IPS-11a (cell line): ENCODE results near the gene SPATA31D3.
"Not testable (repeated sequence)": the region's sequence is repeated elsewhere in the genome, so short reads cannot be mapped to it uniquely, and the experiment has no call there.

Experiments used
- H3K4me3 ChIP-seq: one replicate; pipeline ENCODE4 v1.5.1; 2013; ENCODE audit warnings: low read depth, low read length, control low read depth

Gene SPATA31D3

DNA sequence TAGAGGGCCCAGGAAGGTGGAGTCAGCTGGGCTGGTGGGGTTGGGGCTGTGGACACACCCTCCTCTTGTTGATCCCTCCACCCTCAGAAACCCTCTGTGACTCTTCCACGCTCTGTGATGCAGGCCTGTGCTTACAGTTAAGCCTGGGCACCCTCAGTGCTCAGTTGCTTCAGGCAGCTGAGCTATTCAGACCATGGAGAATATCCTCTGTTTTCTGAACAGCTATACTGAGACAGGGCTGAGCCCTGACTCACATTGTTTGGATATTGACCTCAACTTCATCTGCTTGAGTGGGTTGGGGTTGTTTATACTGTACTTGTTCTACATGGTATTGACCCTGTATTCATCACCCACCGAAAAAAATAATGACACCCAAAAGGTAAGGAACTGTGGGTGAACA lies at the start of gene SPATA31D3:
SPATA31D3 (plus strand) TSS at position 108 of the 400 bp plus-strand sequence; CDS start at position 194, 86 bp downstream.
- not testable (repeated sequence) for H3K4me3 ChIP-seq

DNA sequence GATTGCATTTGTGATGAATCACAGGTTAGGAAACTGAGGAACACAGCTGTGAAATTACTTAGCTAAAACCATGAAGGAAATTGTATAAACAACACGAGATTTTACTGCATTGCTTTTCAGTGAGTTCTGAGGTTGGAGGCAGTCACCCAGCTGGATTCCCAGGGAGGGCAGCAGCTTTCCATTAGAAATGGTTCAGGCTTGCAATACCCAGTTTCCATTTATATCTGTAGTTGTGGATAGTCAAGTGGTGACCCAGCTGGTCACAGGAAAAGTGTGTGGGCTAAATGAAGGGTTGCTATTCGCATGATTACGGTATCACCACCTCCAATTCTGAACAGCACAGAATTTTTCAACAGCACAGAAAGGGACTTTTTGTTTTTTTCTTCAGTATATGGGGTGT lies 49.4 kb upstream of the SPATA31D3 start:
- H3K4me3 ChIP-seq = no peak overlapping the region

DNA sequence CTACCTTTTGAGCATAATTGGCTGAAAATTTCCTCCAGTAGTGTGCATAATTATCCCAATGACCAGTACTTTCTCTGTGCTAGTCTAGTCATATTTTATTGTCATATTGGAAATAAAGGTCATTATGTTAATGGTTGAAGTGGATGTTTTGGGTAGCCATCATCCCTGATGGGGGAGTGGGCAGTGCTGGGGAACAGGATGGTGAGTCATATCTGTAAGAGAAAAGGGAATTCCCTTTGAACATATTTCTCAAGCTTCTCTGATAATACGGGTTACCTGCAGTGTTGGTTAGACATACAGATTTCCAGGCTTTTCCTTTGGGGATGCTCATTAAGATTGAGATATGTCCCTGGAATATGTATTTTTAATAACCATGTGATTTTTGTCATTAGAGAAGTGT lies 48.4 kb upstream of the SPATA31D3 start:
- H3K4me3 ChIP-seq = no peak overlapping the region

DNA sequence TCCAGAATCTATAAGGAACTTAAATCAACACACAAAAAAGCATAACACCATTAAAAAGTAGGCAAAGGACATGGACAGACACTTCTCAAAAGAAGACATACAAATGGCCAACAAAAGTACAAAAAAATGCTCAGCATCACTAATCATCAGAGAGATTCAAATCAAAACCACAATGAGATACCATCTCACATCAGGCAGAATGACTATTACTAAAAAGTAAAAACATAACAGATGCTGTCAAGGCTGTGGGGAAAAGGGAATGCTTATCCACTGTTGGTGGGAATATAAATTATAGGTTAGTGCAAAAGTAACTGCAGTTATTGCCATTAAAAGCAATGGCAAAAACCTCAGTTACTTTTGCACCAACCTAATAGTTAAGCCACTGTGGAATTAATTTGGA lies 47.2 kb upstream of the SPATA31D3 start:
- no peak overlapping the region for H3K4me3 ChIP-seq

DNA sequence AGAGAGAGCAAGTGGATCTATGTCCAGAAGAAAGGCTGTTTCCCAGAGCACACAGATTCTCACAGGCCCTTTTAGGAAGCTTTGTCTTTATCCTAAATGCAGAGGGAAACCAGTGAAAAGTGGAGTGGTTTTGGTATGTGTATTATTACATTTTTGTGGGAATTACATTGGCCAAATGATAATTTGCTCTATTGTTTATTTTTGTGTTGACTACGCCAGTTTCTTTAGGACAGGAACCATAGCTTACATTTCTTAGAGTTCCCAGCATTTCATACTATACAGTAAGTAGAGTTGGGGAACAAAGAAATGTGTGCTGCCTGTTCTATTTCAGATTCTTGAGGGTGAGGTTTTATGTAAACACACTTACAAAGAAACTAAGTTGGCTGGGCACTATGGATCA lies 44.4 kb upstream of the SPATA31D3 start:
- H3K4me3 ChIP-seq = no peak overlapping the region

DNA sequence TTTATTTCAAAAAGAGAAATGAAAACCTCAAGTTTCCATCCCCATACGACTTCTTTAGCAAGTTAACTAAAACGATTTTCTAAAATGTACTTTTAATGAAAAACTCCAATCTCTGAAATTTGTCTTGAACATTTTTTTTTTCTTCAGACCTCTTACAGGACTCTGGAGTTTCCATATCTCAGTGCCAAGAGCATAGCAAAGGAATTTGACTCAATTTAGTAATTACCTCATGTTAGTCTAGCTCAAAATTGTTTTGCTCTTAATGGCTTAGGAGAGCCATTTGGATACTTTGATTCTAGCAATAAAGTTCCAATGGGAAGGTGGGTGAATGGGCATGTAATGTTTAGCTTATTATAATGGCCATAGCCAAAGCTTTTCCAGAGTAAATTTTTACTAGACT lies 41.1 kb upstream of the SPATA31D3 start:
- no peak overlapping the region for H3K4me3 ChIP-seq

DNA sequence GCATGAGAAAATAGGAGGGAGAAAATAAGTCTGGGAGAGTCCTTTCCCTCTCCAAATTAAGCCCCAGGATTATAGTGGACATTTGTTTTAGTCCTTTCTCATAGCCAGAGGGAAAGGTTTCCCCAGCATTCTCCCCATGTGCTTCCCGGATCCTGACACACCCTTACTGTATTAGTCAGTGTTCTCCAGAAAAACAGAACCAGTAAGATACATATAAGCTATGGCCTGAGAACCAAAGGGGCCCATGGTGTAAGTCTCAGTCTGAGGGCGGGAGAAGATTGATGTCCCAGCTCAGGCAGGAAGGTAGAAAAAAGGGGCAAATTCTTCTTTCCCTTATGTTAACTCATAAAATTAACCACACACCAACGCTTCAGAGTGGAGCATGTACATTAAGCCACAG lies 40.7 kb upstream of the SPATA31D3 start:
- H3K4me3 ChIP-seq = no peak overlapping the region

DNA sequence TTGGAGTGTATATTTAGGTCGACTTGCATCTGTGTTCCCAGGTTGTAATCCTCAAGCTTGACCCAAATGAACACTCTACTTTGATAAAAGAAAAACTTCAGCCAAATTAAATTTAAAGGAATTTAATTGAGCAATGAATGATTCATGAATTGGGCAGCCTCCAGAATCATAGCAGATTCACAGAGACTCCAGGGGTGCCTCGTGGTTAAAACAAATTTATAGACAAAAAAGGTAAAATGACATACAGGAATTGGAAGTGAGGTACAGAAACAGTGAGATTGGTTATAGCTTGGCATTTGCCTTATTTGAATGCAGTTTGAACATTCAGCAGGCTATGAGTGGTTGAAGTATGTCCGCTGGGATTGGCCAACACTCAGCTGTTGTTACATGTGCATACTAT lies 36.6 kb upstream of the SPATA31D3 start:
- no peak overlapping the region for H3K4me3 ChIP-seq

DNA sequence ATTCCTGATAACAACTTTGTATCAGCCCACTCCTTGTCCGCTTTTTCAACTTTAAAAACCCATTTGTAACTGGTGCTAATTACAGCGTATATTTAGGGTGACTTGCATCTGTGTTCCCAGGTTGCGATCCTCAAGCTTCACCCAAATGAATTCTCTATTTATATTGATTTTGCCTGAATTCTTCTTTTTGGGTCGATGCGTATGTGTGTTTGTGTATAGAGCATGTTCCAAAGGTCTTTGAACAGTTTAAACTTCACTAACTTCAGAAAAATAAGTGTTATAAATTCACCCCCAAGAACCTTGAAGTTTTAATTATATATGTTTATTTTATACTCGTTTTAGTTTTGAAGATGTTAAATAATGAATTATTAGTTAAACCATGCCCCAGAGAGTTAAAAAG lies 31.2 kb upstream of the SPATA31D3 start:
- no peak overlapping the region for H3K4me3 ChIP-seq

DNA sequence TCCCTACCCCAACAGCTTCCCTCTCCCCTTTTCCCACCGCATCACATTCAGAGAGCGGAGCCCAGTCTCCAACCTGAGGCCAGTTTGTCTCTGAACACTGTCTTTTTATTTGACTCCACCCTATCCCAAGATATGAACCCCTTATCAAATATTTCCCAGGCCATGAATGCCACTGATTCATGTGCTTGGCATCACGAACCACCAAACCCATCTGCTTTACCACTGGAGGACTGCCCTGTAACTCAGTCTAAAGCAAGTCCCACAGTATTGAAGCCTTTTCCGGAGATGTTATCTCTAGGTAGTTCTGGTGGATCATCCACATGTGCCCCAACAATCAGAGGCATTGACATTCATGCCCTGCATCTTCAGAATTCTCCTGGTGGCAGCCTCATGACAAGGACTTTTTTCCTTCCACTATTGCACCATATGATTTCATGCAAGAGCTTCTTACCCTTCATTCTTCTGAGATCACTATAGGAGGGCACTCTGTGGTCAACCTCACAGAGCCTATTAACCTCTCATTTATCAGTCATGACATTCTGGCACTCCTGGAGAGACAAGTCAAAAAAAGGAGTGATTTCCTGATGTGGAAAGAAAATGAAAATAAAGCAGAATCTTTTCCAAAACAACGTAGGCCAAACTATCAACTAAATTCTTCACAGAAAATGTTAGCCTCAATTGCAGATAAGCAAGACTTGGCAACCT lies 27.3 kb upstream of the SPATA31D3 start:
- no peak overlapping the region for H3K4me3 ChIP-seq

DNA sequence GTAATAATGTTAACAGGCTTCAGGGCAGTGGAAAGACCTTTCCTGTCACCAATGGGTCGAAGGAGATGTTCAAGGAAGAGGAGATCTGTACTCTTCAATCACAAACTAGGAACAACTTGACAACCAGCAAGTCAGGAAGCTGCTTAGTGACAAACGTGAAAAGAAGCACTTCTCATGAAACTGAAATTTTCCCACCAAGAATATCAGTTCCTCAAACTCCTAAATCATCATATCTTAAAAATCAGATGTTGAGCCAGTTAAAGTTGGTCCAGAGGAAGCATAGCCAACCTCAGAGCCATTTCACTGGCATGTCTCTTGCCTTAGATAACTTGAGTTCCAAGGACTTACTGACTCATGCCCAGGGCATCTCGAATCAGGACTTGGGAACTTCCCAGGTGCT lies 24.8 kb upstream of the SPATA31D3 start:
- H3K4me3 ChIP-seq = not testable (repeated sequence)

DNA sequence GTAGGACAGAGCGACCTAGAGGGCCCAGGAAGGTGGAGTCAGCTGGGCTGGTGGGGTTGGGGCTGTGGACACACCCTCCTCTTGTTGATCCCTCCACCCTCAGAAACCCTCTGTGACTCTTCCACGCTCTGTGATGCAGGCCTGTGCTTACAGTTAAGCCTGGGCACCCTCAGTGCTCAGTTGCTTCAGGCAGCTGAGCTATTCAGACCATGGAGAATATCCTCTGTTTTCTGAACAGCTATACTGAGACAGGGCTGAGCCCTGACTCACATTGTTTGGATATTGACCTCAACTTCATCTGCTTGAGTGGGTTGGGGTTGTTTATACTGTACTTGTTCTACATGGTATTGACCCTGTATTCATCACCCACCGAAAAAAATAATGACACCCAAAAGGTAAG lies 15.0 kb upstream of the SPATA31D3 start, which contains the start of gene SPATA31D4:
SPATA31D4 (plus strand) TSS at position 124 of the 400 bp plus-strand sequence; CDS start at position 210, 86 bp downstream.
- not testable (repeated sequence) for H3K4me3 ChIP-seq

DNA sequence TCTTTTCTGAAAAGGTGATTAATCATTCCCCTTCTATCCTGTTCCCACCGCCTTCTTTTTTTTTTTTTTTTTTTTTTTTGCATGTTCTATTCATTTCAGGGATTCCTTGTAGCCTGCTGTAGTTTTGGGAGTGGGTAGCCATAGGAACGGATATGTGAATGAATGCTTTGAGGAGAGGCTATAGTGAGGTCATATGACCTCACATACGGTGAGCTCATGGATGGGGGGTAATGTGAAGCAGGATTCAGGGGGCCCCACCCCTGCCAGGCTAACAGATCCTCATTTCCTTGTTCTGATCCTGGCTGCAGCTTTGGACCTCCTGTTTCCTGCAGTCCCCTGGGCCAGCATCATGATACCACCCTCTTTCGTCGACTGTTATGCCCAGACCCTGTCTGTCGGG lies 13.2 kb upstream of the SPATA31D3 start:
- H3K4me3 ChIP-seq = not testable (repeated sequence)

DNA sequence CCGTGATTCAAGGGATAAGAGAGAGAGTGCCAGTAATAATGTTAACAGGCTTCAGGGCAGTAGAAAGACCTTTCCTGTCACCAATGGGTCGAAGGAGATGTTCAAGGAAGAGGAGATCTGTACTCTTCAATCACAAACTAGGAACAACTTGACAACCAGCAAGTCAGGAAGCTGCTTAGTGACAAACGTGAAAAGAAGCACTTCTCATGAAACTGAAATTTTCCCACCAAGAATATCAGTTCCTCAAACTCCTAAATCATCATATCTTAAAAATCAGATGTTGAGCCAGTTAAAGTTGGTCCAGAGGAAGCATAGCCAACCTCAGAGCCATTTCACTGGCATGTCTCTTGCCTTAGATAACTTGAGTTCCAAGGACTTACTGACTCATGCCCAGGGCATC lies 9.8 kb upstream of the SPATA31D3 start:
- not testable (repeated sequence) for H3K4me3 ChIP-seq

DNA sequence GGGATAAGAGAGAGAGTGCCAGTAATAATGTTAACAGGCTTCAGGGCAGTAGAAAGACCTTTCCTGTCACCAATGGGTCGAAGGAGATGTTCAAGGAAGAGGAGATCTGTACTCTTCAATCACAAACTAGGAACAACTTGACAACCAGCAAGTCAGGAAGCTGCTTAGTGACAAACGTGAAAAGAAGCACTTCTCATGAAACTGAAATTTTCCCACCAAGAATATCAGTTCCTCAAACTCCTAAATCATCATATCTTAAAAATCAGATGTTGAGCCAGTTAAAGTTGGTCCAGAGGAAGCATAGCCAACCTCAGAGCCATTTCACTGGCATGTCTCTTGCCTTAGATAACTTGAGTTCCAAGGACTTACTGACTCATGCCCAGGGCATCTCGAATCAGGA lies 5.3 kb downstream of the SPATA31D3 start:
- not testable (repeated sequence) for H3K4me3 ChIP-seq

DNA sequence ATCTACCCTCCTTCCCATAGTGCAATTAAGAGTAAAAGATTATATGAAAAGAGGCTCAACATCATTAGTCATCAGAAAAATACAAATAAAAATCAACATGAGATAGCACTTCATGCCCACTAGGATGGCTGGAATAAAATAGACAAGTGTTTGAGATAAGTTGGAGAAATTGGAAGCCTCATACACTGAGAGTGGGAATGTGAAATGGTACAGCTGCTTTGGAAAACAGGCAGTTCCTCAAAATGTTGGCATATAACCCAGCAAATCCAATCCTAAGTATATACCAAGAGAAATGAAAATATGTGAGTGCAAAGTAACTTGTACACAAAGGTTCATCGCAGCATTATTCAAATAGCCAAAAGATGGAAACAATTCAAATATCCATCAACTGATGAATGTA lies 9.8 kb downstream of the SPATA31D3 start:
- H3K4me3 ChIP-seq = no peak overlapping the region

DNA sequence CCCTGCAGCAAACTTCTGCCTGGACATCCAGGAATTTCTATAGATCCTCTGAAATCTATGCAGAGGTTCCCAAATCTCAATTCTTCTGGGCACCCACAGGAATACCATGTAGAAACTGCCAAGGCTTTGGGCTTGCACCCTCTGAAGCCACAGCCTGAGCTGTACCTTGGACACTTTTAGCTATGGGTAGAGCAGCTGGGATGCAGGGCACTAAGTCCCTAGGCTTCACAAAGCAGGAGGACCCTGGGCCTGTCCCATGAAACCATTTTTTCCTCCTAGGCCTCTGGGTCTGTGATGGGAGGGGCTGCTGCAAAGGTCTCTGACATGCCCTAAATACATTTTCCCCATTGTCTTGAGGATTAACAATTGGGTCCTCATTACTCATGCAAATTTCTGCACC lies 12.3 kb downstream of the SPATA31D3 start:
- H3K4me3 ChIP-seq = no peak overlapping the region

DNA sequence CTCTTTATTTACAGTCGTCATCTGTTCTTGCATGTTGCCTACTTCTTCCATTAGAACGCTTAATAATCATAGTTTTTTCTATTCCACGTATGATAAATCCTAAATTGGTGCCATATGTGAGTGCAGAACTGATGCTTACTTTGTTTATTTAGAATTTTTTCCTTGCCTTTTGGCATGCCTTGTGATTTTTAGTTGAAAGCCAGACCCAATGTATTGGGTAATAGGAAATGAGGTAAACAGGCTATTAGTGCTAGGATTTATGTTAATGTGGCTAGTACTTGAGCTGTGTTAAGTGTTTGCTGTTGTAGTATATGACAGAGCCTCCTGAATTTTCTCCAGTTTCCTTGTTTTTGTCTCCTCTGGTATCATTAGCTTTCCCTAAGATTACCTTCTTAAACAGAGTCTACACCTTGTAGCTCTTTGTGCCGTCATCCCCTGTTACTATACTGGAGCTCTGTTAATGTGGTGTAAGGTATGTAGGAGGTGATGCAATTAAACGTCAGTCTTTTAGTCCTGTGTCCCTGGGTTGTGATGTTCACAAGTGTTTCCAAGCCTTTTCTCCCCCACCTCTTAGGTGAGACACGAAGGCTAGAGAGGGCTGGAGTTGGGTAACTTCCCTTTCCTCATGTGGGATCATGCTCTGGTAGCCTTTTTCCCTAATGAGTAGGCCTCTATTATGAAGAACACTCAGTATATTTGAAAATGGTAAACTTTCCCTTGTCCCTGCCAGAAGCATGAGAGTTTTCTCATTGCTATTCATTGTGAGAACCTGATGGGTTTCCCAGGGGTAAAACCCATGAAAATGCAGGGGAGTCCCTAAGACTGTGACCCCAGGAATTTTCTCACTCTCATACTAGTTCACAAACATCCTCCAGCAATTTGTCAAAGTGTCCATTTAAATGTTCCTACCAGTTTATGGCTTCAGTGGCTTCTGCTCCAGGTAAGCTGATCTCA lies 21.2 kb downstream of the SPATA31D3 start:
- no peak overlapping the region for H3K4me3 ChIP-seq

DNA sequence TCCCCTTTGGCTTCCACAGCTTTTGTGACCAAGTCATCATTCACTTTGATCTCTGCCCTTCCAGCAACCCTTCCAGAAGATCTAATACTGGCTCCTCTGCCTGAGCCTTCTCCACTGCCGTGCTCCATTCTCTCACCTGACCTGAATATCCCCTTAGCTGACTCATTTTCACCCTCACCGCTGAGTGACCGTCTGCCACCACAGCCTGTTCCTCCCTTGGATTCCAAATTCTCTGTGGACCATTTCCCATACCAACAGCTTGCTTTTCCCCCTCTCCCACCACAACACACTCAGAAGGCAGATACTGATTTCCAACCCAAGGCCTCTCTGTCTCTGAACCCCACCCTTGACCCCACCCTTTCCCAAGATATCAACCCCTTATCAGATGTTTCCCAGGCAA lies 24.7 kb downstream of the SPATA31D3 start:
- no peak overlapping the region for H3K4me3 ChIP-seq

DNA sequence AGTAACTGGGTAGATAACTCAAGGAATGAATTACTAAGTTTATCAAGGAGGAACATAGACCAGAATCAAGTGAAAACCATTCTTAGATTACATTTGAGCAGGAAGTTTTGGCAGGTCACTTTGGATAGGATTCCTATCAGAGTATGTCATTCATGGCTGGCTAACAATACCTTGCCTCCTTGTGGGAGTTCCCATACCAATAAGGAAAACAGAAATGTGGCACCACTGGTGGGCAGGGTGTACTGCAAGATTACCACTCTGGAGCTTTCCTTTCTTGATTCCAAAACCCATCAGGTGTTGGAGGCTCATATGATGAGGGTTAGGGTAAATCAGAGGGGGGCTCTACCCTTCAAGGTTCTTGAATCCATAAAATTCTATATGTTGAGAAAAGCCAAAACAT lies 26.7 kb downstream of the SPATA31D3 start:
- H3K4me3 ChIP-seq = no peak overlapping the region

DNA sequence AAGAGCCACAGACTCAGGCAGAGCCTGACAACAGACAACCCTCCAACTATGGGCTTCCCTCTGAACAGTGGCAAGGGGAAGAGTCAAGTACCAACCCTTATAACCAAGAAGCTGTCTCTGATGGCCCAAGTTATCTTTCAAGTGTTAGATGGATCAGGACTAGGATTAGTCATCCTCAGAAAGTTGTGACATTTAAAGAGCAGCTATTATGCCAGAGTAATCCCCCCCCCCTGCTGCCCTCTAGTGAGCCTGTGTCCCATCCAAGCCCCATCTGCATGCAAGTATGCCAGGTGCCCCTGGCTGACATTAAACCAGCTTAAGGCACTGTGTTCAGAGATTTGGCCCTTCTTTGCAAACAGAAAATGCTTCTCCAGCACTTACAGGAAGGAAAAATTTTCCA lies 28.4 kb downstream of the SPATA31D3 start:
- H3K4me3 ChIP-seq = no peak overlapping the region

DNA sequence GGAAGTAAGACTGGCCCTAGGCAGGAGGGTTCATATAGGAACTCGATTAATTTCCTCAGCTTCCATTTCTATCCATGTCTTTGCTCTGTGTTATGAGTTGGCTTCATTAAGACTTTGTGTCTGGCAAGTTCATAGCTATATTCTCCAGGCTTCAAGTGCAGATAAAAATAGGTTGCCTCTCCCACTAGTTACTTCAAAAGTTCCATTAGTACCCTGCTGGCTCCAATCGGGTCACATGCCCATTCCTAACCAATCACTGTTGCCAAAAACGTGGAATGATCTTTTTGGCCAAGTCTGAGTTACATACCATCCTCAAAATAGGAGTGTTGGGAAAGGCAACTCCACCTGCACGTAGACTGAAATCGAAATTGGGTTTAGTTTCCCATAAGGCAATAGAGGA lies 31.5 kb downstream of the SPATA31D3 start:
- no peak overlapping the region for H3K4me3 ChIP-seq
